Measurements from ENCODE around the gene WASF3. TPM values are rescaled to one million over a fixed set of nuclear protein-coding genes. Genes with fewer than 3 reads are reported as not detected.
"Not testable (repeated sequence)": the region's sequence is repeated elsewhere in the genome, so short reads cannot be mapped to it uniquely, and the experiment has no call there.

The WASF3 gene
- polyA plus RNA-seq, 4 donors, result 0.22 to 5.4 (median 2.2) TPM

DNA sequence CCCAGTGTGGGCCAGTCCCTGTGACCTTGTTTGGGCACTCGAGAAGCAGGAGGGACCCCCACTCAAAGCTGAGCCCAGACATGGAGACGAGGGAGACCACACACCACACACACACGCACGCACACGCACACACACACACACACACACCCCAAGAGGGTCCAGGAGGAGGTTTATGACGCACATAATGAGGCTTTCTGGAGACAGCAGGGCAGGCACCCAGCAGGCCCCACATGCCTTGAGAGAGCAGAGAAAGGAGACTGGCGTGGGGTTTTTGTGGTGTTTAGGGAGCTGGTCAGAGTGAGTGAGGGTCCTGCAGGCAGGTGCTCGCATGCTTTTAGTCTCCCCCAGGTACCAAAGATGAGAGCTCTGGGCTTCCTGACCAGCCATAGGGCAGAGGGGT, 160.7 kb downstream of the WASF3 start:
- Histone ChIP-seq H3K4me1 (ENCODE audit: control insufficient read depth in 3 of 3, insufficient read depth in 2 of 3, low read depth in 1 of 3, low read length in 2 of 3) (no peaks in the 10 kb centered on the region), H3K27ac (ENCODE audit: low read depth in 1 of 3, low read length in 2 of 3) (no peak overlapping the region), H3K27me3 (ENCODE audit: control insufficient read depth in 3 of 3, insufficient read depth in 3 of 3, low read length in 3 of 3) (peaks cover 0 to 2% (median 2%) of the 10 kb centered on the region in 3 donors), H3K9me3 (ENCODE audit: control insufficient read depth in 2 of 2, insufficient read depth in 1 of 2, low read depth in 1 of 2, low read length in 1 of 2) (no peaks in the 10 kb centered on the region), H3K36me3 (ENCODE audit: control insufficient read depth in 3 of 3, insufficient read depth in 2 of 3, low read depth in 1 of 3, low read length in 3 of 3) (no peaks in the 10 kb centered on the region), H3K4me3 (ENCODE audit: low read depth in 1 of 3, low read length in 3 of 3) (no peak overlapping the region)
- DNase-seq, result no peak
- no peak for FAIRE-seq
- 68 to 76% (median 75%) methylated on average over 8 of the region's 8 CpGs for WGBS, 3 donors

DNA sequence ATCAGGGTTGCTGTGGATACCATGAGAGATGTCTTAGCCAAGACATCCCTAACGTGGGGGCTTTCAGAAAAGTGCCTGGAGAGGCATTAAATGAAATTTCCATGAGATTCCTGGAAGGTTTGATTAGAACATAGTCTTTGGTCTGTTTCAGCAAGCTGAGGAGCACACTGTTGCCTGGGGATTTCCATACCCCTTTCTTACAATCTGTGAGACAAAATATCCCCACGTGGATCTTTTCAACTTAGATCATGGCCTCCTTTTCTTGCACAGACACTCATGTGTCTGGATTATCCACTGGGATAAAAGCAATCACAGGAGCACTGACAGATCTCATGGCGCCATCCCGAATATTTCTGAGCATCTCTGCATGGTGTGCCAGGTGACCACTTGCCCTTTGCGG, 161.4 kb downstream of the WASF3 start:
- 68 to 80% (median 76%) methylated on average over 5 of the region's 5 CpGs for WGBS, 3 donors
- no peaks in the 10 kb centered on the region for H3K4me1 ChIP-seq (ENCODE audit: control insufficient read depth in 3 of 3, insufficient read depth in 2 of 3, low read depth in 1 of 3, low read length in 2 of 3)
- H3K27ac ChIP-seq (ENCODE audit: low read depth in 1 of 3, low read length in 2 of 3), result no peak overlapping the region
- FAIRE-seq (no peak), DNase-seq (no peak)
- no peaks in the 10 kb centered on the region for H3K36me3 ChIP-seq (ENCODE audit: control insufficient read depth in 3 of 3, insufficient read depth in 2 of 3, low read depth in 1 of 3, low read length in 3 of 3)
- H3K27me3 ChIP-seq (ENCODE audit: control insufficient read depth in 3 of 3, insufficient read depth in 3 of 3, low read length in 3 of 3), result peaks cover 0 to 2% (median 2%) of the 10 kb centered on the region in 3 donors
- H3K4me3 ChIP-seq (ENCODE audit: low read depth in 1 of 3, low read length in 3 of 3), result no peak overlapping the region
- H3K9me3 ChIP-seq (ENCODE audit: control insufficient read depth in 2 of 2, insufficient read depth in 1 of 2, low read depth in 1 of 2, low read length in 1 of 2), result no peaks in the 10 kb centered on the region

DNA sequence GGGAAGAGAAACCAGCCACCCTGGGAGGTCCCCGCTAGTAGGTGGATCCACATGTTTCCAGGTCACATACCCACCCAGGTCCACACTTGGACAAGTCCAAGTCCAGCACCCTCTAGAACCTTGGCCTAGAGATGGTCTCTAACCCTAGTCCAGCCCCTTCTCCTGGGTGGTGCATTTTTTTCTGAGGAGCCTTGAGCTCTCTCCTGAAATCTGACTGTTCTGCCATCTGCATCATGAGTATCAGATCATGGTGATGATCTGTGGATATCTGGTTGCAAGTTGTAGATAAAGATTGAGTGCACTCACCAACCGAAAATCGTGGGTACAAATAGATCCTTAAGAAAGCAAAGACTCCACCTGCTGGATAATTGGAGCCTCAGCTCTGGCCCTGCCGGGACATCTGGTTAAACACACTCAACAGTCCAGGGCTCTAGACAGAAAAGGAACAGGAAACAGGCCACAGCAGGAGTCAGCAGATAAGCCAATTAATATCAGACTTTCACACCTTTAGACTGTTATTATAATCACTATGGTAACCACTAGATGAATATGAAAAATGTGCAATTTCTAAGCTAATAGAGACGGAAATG, 162.0 kb downstream of the WASF3 start:
- Histone ChIP-seq H3K9me3 (ENCODE audit: control insufficient read depth in 2 of 2, insufficient read depth in 1 of 2, low read depth in 1 of 2, low read length in 1 of 2) (no peaks in the 10 kb centered on the region), H3K36me3 (ENCODE audit: control insufficient read depth in 3 of 3, insufficient read depth in 2 of 3, low read depth in 1 of 3, low read length in 3 of 3) (no peaks in the 10 kb centered on the region), H3K27me3 (ENCODE audit: control insufficient read depth in 3 of 3, insufficient read depth in 3 of 3, low read length in 3 of 3) (peaks cover 0 to 2% (median 2%) of the 10 kb centered on the region in 3 donors), H3K4me3 (ENCODE audit: low read depth in 1 of 3, low read length in 3 of 3) (no peak overlapping the region), H3K4me1 (ENCODE audit: control insufficient read depth in 3 of 3, insufficient read depth in 2 of 3, low read depth in 1 of 3, low read length in 2 of 3) (no peaks in the 10 kb centered on the region), H3K27ac (ENCODE audit: low read depth in 1 of 3, low read length in 2 of 3) (no peak overlapping the region)
- WGBS, 3 donors, result 26 to 51% (median 46%) methylated on average over 5 of the region's 5 CpGs
- FAIRE-seq (no peak), DNase-seq (no peak)

DNA sequence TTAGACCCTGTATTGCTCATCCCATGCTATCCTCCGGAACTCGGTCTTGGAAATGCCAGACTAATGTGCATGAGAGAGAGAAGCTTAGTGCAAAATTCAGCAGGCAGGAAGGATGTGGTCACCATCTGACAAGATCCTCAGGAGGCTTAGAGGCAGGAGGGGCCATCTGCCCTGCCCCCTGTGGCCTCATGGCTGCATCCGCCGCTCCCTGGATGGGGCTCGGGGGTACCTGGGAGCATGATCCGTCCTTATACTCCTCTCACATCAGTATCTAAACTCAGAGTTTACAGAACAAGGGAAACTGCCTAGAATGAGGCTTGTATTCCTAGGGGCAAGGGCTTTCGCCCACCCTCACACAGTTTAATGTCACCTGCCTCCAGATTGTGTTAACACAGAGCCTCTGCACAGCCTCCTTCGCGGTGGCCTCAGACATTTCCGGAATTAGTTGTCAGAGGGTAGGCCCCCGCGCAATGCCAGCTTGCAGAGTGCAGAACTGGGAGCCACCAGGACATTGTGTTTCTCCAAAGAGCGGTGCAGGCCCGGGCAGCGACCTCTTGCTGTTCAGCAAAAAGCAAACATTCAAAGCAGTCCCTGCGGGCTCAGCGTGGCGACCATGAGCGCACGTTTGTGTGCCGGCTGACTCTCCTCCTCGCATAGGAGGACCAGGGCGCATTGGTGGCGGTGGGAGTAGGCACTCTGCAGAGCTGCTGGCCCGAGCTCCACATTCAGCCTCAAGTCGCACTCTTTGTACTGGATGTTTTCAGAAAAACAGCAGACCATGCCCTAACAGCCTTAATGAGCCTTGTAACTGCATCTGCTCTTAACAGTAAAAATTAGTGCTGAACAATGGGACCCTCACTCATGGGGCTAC, 164.0 kb downstream of the WASF3 start:
- H3K9me3 ChIP-seq (ENCODE audit: control insufficient read depth in 2 of 2, insufficient read depth in 1 of 2, low read depth in 1 of 2, low read length in 1 of 2), result no peaks in the 10 kb centered on the region
- no peak overlapping the region for H3K4me3 ChIP-seq (ENCODE audit: low read depth in 1 of 3, low read length in 3 of 3)
- peaks cover 0 to 2% (median 2%) of the 10 kb centered on the region in 3 donors for H3K27me3 ChIP-seq (ENCODE audit: control insufficient read depth in 3 of 3, insufficient read depth in 3 of 3, low read length in 3 of 3)
- no peaks in the 10 kb centered on the region for H3K36me3 ChIP-seq (ENCODE audit: control insufficient read depth in 3 of 3, insufficient read depth in 2 of 3, low read depth in 1 of 3, low read length in 3 of 3)
- FAIRE-seq (no peak), DNase-seq (peak in 1 of 2 donors; percentile 17)
- H3K27ac ChIP-seq (ENCODE audit: low read depth in 1 of 3, low read length in 2 of 3), result no peak overlapping the region
- WGBS, 3 donors, result 61 to 72% (median 68%) methylated on average over 26 of the region's 26 CpGs
- no peaks in the 10 kb centered on the region for H3K4me1 ChIP-seq (ENCODE audit: control insufficient read depth in 3 of 3, insufficient read depth in 2 of 3, low read depth in 1 of 3, low read length in 2 of 3)

DNA sequence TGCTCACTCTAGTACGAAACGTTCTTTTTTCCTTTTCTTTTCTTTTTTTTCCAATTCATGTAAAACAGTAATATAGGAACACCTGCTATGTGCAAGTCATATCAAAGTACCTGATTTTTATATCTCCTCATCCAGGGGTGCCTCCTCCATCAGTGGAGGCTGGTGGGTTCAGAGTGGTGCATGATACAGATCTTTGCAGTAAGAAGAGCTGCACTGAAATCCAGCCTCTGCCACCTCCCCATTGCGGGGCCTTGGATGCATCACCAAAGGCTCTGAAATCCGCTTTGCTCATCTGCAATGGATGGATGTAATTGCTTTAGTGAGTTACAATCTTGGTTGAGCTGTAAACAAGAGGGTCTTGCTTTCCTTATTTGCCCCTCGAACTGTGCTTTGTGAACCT, 164.8 kb downstream of the WASF3 start:
- no peaks in the 10 kb centered on the region for H3K9me3 ChIP-seq (ENCODE audit: control insufficient read depth in 2 of 2, insufficient read depth in 1 of 2, low read depth in 1 of 2, low read length in 1 of 2)
- H3K4me1 ChIP-seq (ENCODE audit: control insufficient read depth in 3 of 3, insufficient read depth in 2 of 3, low read depth in 1 of 3, low read length in 2 of 3), result no peaks in the 10 kb centered on the region
- no peak overlapping the region for H3K27ac ChIP-seq (ENCODE audit: low read depth in 1 of 3, low read length in 2 of 3)
- 80 to 88% (median 86%) methylated on average over 5 of the region's 5 CpGs for WGBS, 3 donors
- no peaks in the 10 kb centered on the region for H3K36me3 ChIP-seq (ENCODE audit: control insufficient read depth in 3 of 3, insufficient read depth in 2 of 3, low read depth in 1 of 3, low read length in 3 of 3)
- H3K27me3 ChIP-seq (ENCODE audit: control insufficient read depth in 3 of 3, insufficient read depth in 3 of 3, low read length in 3 of 3), result peaks cover 0 to 2% (median 2%) of the 10 kb centered on the region in 3 donors
- FAIRE-seq (no peak), DNase-seq (no peak)
- H3K4me3 ChIP-seq (ENCODE audit: low read depth in 1 of 3, low read length in 3 of 3), result no peak overlapping the region

DNA sequence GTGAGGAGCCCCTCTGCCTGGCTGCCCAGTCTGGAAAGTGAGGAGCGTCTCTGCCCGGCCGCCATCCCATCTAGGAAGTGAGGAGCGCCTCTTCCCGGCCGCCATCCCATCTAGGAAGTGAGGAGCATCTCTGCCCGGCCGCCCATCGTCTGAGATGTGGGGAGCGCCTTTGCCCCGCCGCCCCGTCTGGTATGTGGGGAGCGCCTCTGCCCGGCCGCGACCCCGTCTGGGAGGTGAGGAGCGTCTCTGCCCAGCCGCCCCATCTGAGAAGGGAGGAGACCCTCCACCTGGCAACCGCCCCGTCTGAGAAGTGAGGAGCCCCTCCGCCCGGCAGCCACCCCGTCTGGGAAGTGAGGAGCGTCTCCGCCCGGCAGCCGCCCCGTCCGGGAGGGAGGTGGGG, 166.1 kb downstream of the WASF3 start:
- not testable (repeated sequence) for H3K27me3 ChIP-seq (ENCODE audit: control insufficient read depth in 3 of 3, insufficient read depth in 3 of 3, low read length in 3 of 3); FAIRE-seq; H3K36me3 ChIP-seq (ENCODE audit: control insufficient read depth in 3 of 3, insufficient read depth in 2 of 3, low read depth in 1 of 3, low read length in 3 of 3); H3K27ac ChIP-seq (ENCODE audit: low read depth in 1 of 3, low read length in 2 of 3); H3K4me3 ChIP-seq (ENCODE audit: low read depth in 1 of 3, low read length in 3 of 3); DNase-seq; H3K9me3 ChIP-seq (ENCODE audit: control insufficient read depth in 2 of 2, insufficient read depth in 1 of 2, low read depth in 1 of 2, low read length in 1 of 2); H3K4me1 ChIP-seq (ENCODE audit: control insufficient read depth in 3 of 3, insufficient read depth in 2 of 3, low read depth in 1 of 3, low read length in 2 of 3)
- 97 to 98% (median 97%) methylated on average over 6 to 14 of the region's 31 CpGs for WGBS, 3 donors

DNA sequence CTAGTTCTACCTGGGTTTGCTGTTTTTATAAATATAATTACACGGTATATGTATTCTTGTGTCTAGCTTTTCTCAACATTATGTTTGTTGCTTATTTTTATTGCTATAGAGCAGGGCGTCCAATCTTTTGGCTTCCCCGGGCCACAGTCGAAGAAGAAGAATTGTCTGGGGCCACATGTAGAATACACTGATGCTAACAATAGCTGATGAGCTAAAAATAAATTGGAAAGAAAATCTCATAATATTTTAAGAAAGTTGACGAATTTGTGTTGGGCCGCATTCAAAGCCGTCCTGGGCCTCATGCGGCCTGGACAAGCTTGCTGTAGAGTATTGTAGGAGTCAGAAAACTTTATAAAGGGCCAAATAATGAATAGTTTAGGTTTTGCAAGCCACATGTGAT, 169.2 kb downstream of the WASF3 start:
- peaks cover 0 to 2% (median 0%) of the 10 kb centered on the region in 3 donors for H3K27me3 ChIP-seq (ENCODE audit: control insufficient read depth in 3 of 3, insufficient read depth in 3 of 3, low read length in 3 of 3)
- WGBS, 3 donors, result 85 to 96% (median 94%) methylated on average over 8 of the region's 8 CpGs
- no peak for FAIRE-seq

DNA sequence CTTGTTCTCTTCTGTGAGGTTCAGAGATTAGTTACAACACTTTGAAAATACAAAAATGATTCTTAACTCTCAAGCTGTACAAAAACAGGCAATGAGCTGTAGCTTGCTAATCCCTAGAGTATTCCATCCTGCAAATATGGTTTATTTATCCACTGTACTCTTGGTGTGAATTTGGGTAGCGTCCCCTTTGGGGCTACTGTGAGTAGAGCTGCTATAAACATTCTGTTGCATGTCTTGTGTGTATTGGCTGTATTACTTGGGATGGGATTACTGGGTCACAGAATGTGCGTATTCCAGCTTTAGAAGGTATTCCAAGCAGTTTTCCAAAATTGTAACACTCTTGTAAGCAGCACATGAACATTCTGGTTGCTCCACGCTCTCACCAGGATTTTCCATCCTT, 169.6 kb downstream of the WASF3 start:
- H3K36me3 ChIP-seq (ENCODE audit: control insufficient read depth in 3 of 3, insufficient read depth in 2 of 3, low read depth in 1 of 3, low read length in 3 of 3), result no peaks in the 10 kb centered on the region

More for the DNA sequence above, 169.2 kb downstream of the WASF3 start:
- no peaks in the 10 kb centered on the region for H3K9me3 ChIP-seq (ENCODE audit: control insufficient read depth in 2 of 2, insufficient read depth in 1 of 2, low read depth in 1 of 2, low read length in 1 of 2)
- no peaks in the 10 kb centered on the region for H3K4me1 ChIP-seq (ENCODE audit: control insufficient read depth in 3 of 3, insufficient read depth in 2 of 3, low read depth in 1 of 3, low read length in 2 of 3)
- DNase-seq, result no peak
- H3K36me3 ChIP-seq (ENCODE audit: control insufficient read depth in 3 of 3, insufficient read depth in 2 of 3, low read depth in 1 of 3, low read length in 3 of 3), result no peaks in the 10 kb centered on the region
- H3K4me3 ChIP-seq (ENCODE audit: low read depth in 1 of 3, low read length in 3 of 3), result no peak overlapping the region
- H3K27ac ChIP-seq (ENCODE audit: low read depth in 1 of 3, low read length in 2 of 3), result no peak overlapping the region

More for the DNA sequence above, 169.6 kb downstream of the WASF3 start:
- Histone ChIP-seq H3K9me3 (ENCODE audit: control insufficient read depth in 2 of 2, insufficient read depth in 1 of 2, low read depth in 1 of 2, low read length in 1 of 2) (no peaks in the 10 kb centered on the region), H3K27me3 (ENCODE audit: control insufficient read depth in 3 of 3, insufficient read depth in 3 of 3, low read length in 3 of 3) (peaks cover 0 to 2% (median 0%) of the 10 kb centered on the region in 3 donors), H3K27ac (ENCODE audit: low read depth in 1 of 3, low read length in 2 of 3) (no peak overlapping the region), H3K4me1 (ENCODE audit: control insufficient read depth in 3 of 3, insufficient read depth in 2 of 3, low read depth in 1 of 3, low read length in 2 of 3) (no peaks in the 10 kb centered on the region), H3K4me3 (ENCODE audit: low read depth in 1 of 3, low read length in 3 of 3) (no peak overlapping the region)
- FAIRE-seq, result no peak
- WGBS, 3 donors, result 78 to 86% (median 79%) methylated on average over 3 of the region's 3 CpGs
- DNase-seq, result no peak
